ENCODE measurements around the gene EVI2A.
"Not testable (repeated sequence)": the region's sequence is repeated elsewhere in the genome, so short reads cannot be mapped to it uniquely, and the experiment has no call there.

Gene EVI2A

DNA sequence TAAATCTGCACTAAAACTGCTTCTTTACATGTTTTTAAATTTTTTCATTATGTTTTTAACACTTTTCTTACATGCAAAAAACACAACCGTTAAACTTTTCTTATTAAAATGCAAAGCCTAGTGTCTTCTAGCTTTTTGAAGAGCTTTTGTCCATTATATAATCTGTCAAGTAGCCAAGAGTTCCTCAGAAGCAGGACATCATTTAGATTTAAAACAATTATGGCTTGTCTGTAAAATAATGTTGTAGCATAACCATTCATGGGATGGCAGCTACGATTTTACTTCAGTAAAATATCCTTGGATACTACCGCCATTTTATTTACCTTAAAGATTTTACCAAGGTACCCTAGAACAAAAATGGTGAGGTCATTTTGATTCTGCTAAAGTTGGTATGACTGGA is 27.2 kb downstream of the EVI2A start:
- H3K27me3 ChIP-seq (ENCODE audit: control insufficient read depth in 1 of 2, insufficient read depth in 2 of 2, low read length in 2 of 2): no peaks in the 10 kb centered on the region
- H3K9me3 ChIP-seq (ENCODE audit: low read length): no peaks in the 10 kb centered on the region
- H3K9ac ChIP-seq (ENCODE audit: low read length): no peak overlapping the region
- H3K4me1 ChIP-seq (ENCODE audit: insufficient read depth, low read length): no peaks in the 10 kb centered on the region
- H3K4me3 ChIP-seq (ENCODE audit: low read depth in 1 of 2, low read length in 2 of 2): no peak overlapping the region
- H3K36me3 ChIP-seq (ENCODE audit: insufficient read depth, low read length): no peaks in the 10 kb centered on the region
- H3K27ac ChIP-seq (ENCODE audit: low read depth, low read length): no peak overlapping the region

DNA sequence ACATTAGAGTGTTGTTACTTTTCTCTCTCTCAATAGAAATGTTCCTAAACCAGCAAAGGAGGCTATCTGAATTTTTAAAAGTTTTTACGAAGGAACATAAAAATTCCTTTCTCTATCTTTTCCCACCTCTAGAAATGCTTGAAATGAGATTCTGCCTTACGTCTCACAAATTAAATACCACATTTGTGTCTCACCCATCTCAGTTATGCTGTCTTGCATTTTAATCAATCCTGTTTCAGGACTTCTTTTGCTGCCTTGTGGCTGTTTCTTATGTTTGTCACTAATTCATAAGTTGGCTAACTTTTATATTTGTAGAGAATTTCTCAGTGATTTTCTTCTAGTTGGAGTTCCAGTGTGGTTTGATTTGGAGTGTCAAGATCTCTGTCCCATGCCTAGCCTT is 27.8 kb downstream of the EVI2A start:
- H3K27me3 ChIP-seq (ENCODE audit: control insufficient read depth in 1 of 2, insufficient read depth in 2 of 2, low read length in 2 of 2): no peaks in the 10 kb centered on the region
- H3K9me3 ChIP-seq (ENCODE audit: low read length): no peaks in the 10 kb centered on the region
- H3K4me1 ChIP-seq (ENCODE audit: insufficient read depth, low read length): no peaks in the 10 kb centered on the region
- no peak overlapping the region for H3K4me3 ChIP-seq (ENCODE audit: low read depth in 1 of 2, low read length in 2 of 2)
- H3K9ac ChIP-seq (ENCODE audit: low read length): no peak overlapping the region
- no peaks in the 10 kb centered on the region for H3K36me3 ChIP-seq (ENCODE audit: insufficient read depth, low read length)
- H3K27ac ChIP-seq (ENCODE audit: low read depth, low read length): no peak overlapping the region

DNA sequence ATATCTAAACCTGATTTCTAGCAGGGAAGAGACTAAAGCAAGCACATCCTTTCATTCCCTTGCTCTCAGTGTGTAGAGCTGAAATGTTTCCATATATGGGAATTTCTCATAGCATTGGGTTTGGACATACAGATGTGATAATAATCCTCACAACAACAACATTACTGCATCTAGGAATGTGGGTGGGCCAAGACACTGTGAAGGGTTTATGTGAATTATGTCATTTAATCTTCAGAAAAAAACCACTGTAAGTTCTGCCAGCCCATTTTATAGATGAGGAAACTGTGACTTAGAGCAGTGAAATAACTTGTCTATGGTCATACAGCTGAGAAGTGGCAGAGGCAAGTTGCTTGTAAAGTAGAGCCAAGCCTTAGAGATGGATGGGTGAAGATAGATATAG is 29.6 kb downstream of the EVI2A start:
- Histone ChIP-seq H3K36me3 (ENCODE audit: insufficient read depth, low read length) (no peaks in the 10 kb centered on the region), H3K9ac (ENCODE audit: low read length) (no peak overlapping the region), H3K9me3 (ENCODE audit: low read length) (no peaks in the 10 kb centered on the region)

DNA sequence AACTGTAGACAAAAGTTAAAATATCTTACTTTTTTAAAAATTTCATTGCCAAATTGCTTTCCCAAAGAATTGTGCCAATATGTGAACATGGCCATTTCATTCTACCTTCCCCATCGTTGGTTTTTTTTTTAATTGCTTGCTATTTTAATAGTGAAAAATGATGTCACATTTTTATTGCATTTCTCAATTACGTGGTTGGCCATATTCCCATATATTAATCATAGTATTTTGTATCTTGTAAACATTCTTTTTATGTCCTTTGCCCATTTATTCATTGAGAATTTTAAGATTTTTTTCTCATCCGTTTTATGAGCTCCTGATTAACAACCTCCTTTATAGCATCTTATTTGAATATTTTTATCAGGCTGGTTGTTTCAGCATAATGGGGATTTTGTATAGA is 31.6 kb downstream of the EVI2A start:
- Histone ChIP-seq H3K9ac (ENCODE audit: low read length) (no peak overlapping the region), H3K36me3 (ENCODE audit: insufficient read depth, low read length) (no peaks in the 10 kb centered on the region), H3K27me3 (ENCODE audit: control insufficient read depth in 1 of 2, insufficient read depth in 2 of 2, low read length in 2 of 2) (no peaks in the 10 kb centered on the region), H3K4me3 (ENCODE audit: low read depth in 1 of 2, low read length in 2 of 2) (no peak overlapping the region), H3K9me3 (ENCODE audit: low read length) (no peaks in the 10 kb centered on the region), H3K4me1 (ENCODE audit: insufficient read depth, low read length) (no peaks in the 10 kb centered on the region), H3K27ac (ENCODE audit: low read depth, low read length) (no peak overlapping the region)

More for the DNA sequence above, 29.6 kb downstream of the EVI2A start:
- H3K27ac ChIP-seq (ENCODE audit: low read depth, low read length): no peak overlapping the region
- H3K4me1 ChIP-seq (ENCODE audit: insufficient read depth, low read length): no peaks in the 10 kb centered on the region
- H3K4me3 ChIP-seq (ENCODE audit: low read depth in 1 of 2, low read length in 2 of 2): no peak overlapping the region
- no peaks in the 10 kb centered on the region for H3K27me3 ChIP-seq (ENCODE audit: control insufficient read depth in 1 of 2, insufficient read depth in 2 of 2, low read length in 2 of 2)

DNA sequence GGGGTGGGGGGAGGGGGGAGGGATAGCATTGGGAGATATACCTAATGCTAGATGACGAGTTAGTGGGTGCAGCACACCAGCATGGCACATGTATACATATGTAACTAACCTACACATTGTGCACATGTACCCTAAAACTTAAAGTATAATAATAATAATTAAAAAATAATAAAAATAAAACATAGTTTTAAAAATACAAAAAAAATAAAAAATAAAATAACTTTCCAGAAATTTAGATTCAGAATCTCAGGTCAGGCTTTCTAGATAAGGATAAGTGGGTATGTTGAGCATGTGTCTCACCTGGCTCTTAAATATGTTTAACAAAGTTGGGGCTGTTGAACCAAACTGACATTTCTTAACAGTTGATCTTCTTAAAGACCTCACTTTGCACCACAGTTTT is 33.5 kb downstream of the EVI2A start:
- not testable (repeated sequence) for H3K36me3 ChIP-seq (ENCODE audit: insufficient read depth, low read length); H3K9me3 ChIP-seq (ENCODE audit: low read length); H3K27ac ChIP-seq (ENCODE audit: low read depth, low read length); H3K4me3 ChIP-seq (ENCODE audit: low read depth in 1 of 2, low read length in 2 of 2); H3K4me1 ChIP-seq (ENCODE audit: insufficient read depth, low read length); H3K9ac ChIP-seq (ENCODE audit: low read length); H3K27me3 ChIP-seq (ENCODE audit: control insufficient read depth in 1 of 2, insufficient read depth in 2 of 2, low read length in 2 of 2)

DNA sequence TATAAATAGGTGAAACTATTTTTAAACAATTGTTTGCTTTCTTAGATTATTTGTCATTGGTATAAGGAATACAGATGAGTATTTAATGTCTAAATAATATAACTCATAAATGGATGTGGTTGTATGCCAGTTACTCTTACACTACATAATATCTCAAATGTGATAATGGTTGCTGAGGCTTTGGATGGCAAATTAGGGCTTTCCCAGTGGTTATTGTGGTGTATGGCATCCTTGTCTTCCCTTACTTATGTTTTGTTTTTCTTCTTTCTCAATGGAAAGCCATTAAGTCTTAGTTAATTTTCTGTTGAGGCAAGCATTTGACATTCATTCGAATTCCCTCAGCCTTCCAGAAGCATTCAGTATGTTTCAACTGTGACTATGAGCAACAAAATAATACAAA is 34.8 kb downstream of the EVI2A start:
- H3K4me3 ChIP-seq (ENCODE audit: low read depth in 1 of 2, low read length in 2 of 2): no peak overlapping the region
- H3K9ac ChIP-seq (ENCODE audit: low read length): no peak overlapping the region
- H3K36me3 ChIP-seq (ENCODE audit: insufficient read depth, low read length): no peaks in the 10 kb centered on the region
- H3K9me3 ChIP-seq (ENCODE audit: low read length): no peaks in the 10 kb centered on the region
- H3K4me1 ChIP-seq (ENCODE audit: insufficient read depth, low read length): no peaks in the 10 kb centered on the region
- no peak overlapping the region for H3K27ac ChIP-seq (ENCODE audit: low read depth, low read length)
- no peaks in the 10 kb centered on the region for H3K27me3 ChIP-seq (ENCODE audit: control insufficient read depth in 1 of 2, insufficient read depth in 2 of 2, low read length in 2 of 2)

DNA sequence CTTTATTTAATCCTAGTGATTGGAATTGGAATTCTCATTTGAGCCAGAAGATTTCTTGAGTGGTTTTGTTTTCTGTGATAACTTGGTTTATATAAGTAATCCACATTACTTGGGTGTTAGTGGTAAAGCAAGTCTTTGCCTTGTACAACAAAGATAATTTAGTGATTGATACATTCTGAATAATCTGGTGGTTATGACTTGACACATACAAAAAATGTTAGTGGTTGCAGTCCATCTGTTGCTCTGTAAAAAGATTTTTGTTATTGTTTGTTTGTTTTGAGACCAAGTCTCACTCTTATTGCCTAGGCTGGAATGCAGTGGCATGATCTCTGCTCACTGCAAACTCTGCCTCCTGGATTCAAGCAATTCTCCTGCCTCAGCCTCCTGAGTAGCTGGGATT is 37.6 kb downstream of the EVI2A start:
- Histone ChIP-seq H3K27me3 (ENCODE audit: control insufficient read depth in 1 of 2, insufficient read depth in 2 of 2, low read length in 2 of 2) (no peaks in the 10 kb centered on the region), H3K9ac (ENCODE audit: low read length) (no peak overlapping the region), H3K4me1 (ENCODE audit: insufficient read depth, low read length) (no peaks in the 10 kb centered on the region), H3K9me3 (ENCODE audit: low read length) (no peaks in the 10 kb centered on the region), H3K27ac (ENCODE audit: low read depth, low read length) (no peak overlapping the region), H3K4me3 (ENCODE audit: low read depth in 1 of 2, low read length in 2 of 2) (no peak overlapping the region), H3K36me3 (ENCODE audit: insufficient read depth, low read length) (peaks cover 3% of the 10 kb centered on the region)

DNA sequence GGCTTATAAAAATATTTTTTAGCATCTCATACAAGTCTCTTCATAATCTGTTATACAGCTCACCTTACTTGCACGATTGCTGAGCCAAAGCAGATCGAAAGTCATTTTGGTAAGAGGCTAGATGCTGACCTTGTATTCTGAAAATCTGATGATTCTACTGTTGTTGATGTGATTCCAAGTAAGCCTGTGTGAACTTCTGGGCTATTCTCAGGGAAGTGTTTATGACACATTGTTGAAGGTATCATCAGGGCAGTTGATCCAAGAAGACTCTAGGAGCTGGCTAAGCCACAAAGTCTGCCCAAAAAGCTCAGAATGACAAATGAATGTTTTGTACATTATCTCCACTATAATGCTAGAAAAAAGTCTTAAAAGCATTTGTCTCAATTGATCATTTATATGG is 40.4 kb downstream of the EVI2A start:
- Histone ChIP-seq H3K36me3 (ENCODE audit: insufficient read depth, low read length) (peaks cover 13% of the 10 kb centered on the region), H3K4me3 (ENCODE audit: low read depth in 1 of 2, low read length in 2 of 2) (no peak overlapping the region), H3K27me3 (ENCODE audit: control insufficient read depth in 1 of 2, insufficient read depth in 2 of 2, low read length in 2 of 2) (no peaks in the 10 kb centered on the region), H3K4me1 (ENCODE audit: insufficient read depth, low read length) (no peaks in the 10 kb centered on the region), H3K9me3 (ENCODE audit: low read length) (no peaks in the 10 kb centered on the region), H3K27ac (ENCODE audit: low read depth, low read length) (no peak overlapping the region), H3K9ac (ENCODE audit: low read length) (no peak overlapping the region)

DNA sequence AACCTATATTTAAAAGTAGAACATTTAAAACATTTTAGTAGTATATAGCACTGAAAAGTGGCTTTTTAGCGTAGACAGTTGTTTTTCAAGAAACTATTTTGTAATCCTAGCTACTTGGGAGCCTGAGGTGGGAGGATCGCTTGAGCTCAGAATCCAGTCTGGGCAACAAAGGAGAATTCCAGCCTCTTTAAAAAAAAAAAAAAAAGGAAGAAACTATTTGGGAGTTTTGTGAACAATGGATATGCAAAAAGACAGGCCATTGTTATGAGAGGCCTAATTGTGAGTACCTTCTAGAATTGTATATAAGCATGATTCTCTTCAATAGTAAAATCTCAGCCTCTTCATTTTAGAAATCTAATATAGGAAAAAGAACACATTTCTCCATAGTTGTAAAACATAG is 42.0 kb downstream of the EVI2A start:
- H3K4me1 ChIP-seq (ENCODE audit: insufficient read depth, low read length): peaks cover under 1% of the 10 kb centered on the region
- no peaks in the 10 kb centered on the region for H3K27me3 ChIP-seq (ENCODE audit: control insufficient read depth in 1 of 2, insufficient read depth in 2 of 2, low read length in 2 of 2)
- no peak overlapping the region for H3K27ac ChIP-seq (ENCODE audit: low read depth, low read length)
- H3K9ac ChIP-seq (ENCODE audit: low read length): no peak overlapping the region
- H3K9me3 ChIP-seq (ENCODE audit: low read length): no peaks in the 10 kb centered on the region
- no peak overlapping the region for H3K4me3 ChIP-seq (ENCODE audit: low read depth in 1 of 2, low read length in 2 of 2)
- peaks cover 13% of the 10 kb centered on the region for H3K36me3 ChIP-seq (ENCODE audit: insufficient read depth, low read length)

DNA sequence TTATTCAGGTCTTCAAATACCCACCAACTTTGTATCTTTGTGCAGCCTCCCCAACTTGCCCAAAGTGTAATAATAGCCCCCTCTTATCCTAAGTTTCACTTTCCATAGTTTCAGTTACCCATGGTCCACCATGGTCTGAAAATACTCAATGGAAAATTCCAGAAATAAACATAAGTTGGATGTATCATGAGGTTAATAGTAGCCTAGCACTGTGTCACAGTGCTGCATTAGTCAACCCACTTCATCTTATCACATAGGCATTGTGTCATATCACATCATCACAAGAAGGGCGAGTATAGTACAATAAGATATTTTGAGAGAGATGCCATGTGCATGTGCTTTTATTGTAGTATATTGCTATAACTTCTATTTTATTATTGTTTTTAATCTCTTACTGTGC is 46.3 kb downstream of the EVI2A start:
- H3K27ac ChIP-seq (ENCODE audit: low read depth, low read length): no peak overlapping the region

DNA sequence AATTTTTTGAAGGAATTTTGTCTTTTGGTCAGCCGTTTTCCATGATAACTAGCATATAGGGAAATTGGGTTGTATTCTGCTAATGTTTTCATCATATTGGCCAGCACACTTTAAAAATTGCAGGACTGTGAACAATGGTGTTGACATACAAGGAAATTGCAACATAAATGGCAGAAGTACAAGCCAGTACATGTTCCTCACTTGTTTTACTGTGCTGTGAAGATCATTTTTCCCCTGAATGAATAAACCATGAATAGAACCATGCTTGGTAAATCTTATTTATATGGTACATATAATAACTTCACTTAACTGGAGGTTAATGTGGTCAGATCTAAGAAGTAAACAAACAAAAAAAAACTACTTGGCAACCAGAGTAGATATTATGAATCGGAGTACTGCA is 47.2 kb downstream of the EVI2A start:
- H3K4me3 ChIP-seq (ENCODE audit: low read depth in 1 of 2, low read length in 2 of 2): no peak overlapping the region
- H3K36me3 ChIP-seq (ENCODE audit: insufficient read depth, low read length): peaks cover 10% of the 10 kb centered on the region
- no peak overlapping the region for H3K27ac ChIP-seq (ENCODE audit: low read depth, low read length)
- peaks cover 22% of the 10 kb centered on the region for H3K4me1 ChIP-seq (ENCODE audit: insufficient read depth, low read length)
- H3K27me3 ChIP-seq (ENCODE audit: control insufficient read depth in 1 of 2, insufficient read depth in 2 of 2, low read length in 2 of 2): no peaks in the 10 kb centered on the region
- no peak overlapping the region for H3K9ac ChIP-seq (ENCODE audit: low read length)
- H3K9me3 ChIP-seq (ENCODE audit: low read length): no peaks in the 10 kb centered on the region

More for the DNA sequence above, 46.3 kb downstream of the EVI2A start:
- Histone ChIP-seq H3K9ac (ENCODE audit: low read length) (no peak overlapping the region), H3K36me3 (ENCODE audit: insufficient read depth, low read length) (peaks cover 10% of the 10 kb centered on the region), H3K4me3 (ENCODE audit: low read depth in 1 of 2, low read length in 2 of 2) (no peak overlapping the region), H3K4me1 (ENCODE audit: insufficient read depth, low read length) (peaks cover 15% of the 10 kb centered on the region), H3K9me3 (ENCODE audit: low read length) (no peaks in the 10 kb centered on the region), H3K27me3 (ENCODE audit: control insufficient read depth in 1 of 2, insufficient read depth in 2 of 2, low read length in 2 of 2) (no peaks in the 10 kb centered on the region)

DNA sequence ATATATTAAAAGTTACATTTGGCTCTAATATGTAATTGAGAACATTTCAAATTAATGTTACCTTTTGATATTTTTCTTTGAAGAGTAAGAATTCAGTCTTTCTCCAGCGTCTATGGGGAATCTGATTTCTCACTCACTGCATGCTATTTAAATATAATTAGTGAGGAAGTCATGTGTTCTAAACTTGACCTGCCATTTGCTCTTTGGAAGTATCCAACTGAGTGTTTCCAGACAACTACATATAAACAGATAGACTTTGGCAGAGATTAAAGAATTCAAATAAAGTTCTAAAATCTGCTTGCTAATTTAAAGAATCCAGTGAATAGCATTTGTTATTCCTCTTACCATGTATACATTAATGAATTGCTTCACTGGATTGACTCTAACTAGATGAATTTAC is 47.9 kb downstream of the EVI2A start:
- Histone ChIP-seq H3K4me3 (ENCODE audit: low read depth in 1 of 2, low read length in 2 of 2) (no peak overlapping the region), H3K27me3 (ENCODE audit: control insufficient read depth in 1 of 2, insufficient read depth in 2 of 2, low read length in 2 of 2) (no peaks in the 10 kb centered on the region), H3K9ac (ENCODE audit: low read length) (no peak overlapping the region), H3K36me3 (ENCODE audit: insufficient read depth, low read length) (peaks cover 10% of the 10 kb centered on the region), H3K27ac (ENCODE audit: low read depth, low read length) (no peak overlapping the region), H3K9me3 (ENCODE audit: low read length) (no peaks in the 10 kb centered on the region), H3K4me1 (ENCODE audit: insufficient read depth, low read length) (peaks cover 25% of the 10 kb centered on the region)
